MM.1S (cell line): ENCODE data around the gene TAC3.

Experiments used
- DNase-seq: peaks from one replicate; pipeline ENCODE4 v3.0.0-alpha.2; 2015
- H2AFZ ChIP-seq: fragments of 300-600 bp; sonication (generic); 2 replicates; pipeline ENCODE4 v1.6.0; 2016; ENCODE audit warnings: antibody characterized with exemption, low read length
- H3F3A ChIP-seq: fragments of 300-600 bp; sonication (generic); 2 replicates; pipeline ENCODE4 v1.6.1; 2016; ENCODE audit warnings: mild to moderate bottlenecking, antibody characterized with exemption, low read length, moderate library complexity, mixed read lengths; ENCODE audit not compliant: insufficient read depth
- H3K27ac ChIP-seq: fragments of 300-600 bp; sonication (generic); 2 replicates; pipeline ENCODE4 v1.5.1; 2016; ENCODE audit warnings: mild to moderate bottlenecking, low read length
- H3K27me3 ChIP-seq: fragments of 300-600 bp; sonication (generic); replicated peaks from 2 replicates; pipeline ENCODE4 v1.6.0; 2016; ENCODE audit warnings: low read length; ENCODE audit not compliant: insufficient read depth
- H3K36me3 ChIP-seq: fragments of 300-600 bp; sonication (generic); replicated peaks from 2 replicates; pipeline ENCODE4 v1.6.1; 2016; ENCODE audit warnings: mild to moderate bottlenecking, low read length, mixed read lengths; ENCODE audit not compliant: insufficient read depth
- H3K4me1 ChIP-seq: fragments of 300-600 bp; sonication (generic); 2 replicates; pipeline ENCODE4 v1.6.1; 2016; ENCODE audit warnings: low read length, mixed read lengths
- H3K4me2 ChIP-seq: fragments of 300-600 bp; sonication (generic); 2 replicates; pipeline ENCODE4 v1.6.0; 2016; ENCODE audit warnings: low read depth, low read length
- H3K4me3 ChIP-seq: fragments of 300-600 bp; sonication (generic); 2 replicates; pipeline ENCODE4 v1.5.1; 2016; ENCODE audit warnings: low read length, mixed read lengths
- H3K79me2 ChIP-seq: fragments of 300-600 bp; sonication (generic); 2 replicates; pipeline ENCODE4 v1.6.1; 2016; ENCODE audit warnings: mixed run types, low read length, mixed read lengths
- H3K9ac ChIP-seq: fragments of 300-600 bp; sonication (generic); 2 replicates; pipeline ENCODE4 v1.6.1; 2016; ENCODE audit warnings: low read length, mixed read lengths
- H3K9me2 ChIP-seq: fragments of 300-600 bp; sonication (generic); replicated peaks from 2 replicates; pipeline ENCODE4 v1.6.1; 2016; ENCODE audit warnings: mild to moderate bottlenecking, low read length, mixed read lengths; ENCODE audit not compliant: insufficient read depth
- H3K9me3 ChIP-seq: fragments of 300-600 bp; sonication (generic); replicated peaks from 2 replicates; pipeline ENCODE4 v1.6.1; 2016; ENCODE audit warnings: mild to moderate bottlenecking, low read length, mixed read lengths; ENCODE audit not compliant: insufficient read depth
- H4K20me1 ChIP-seq: fragments of 300-600 bp; sonication (generic); 2 replicates; pipeline ENCODE4 v1.6.1; 2016; ENCODE audit warnings: mild to moderate bottlenecking, low read length, moderate library complexity, mixed read lengths; ENCODE audit not compliant: insufficient read depth
- EZH2 ChIP-seq: fragments of 300-600 bp; sonication (generic); optimal IDR thresholded peaks from 2 replicates; pipeline ENCODE3; 2017; ENCODE audit warnings: low read depth, mild to moderate bottlenecking, antibody characterized with exemption, low read length, mixed read lengths
- EZH2phosphoT487 ChIP-seq: fragments of 300-600 bp; sonication (generic); IDR thresholded peaks from 2 replicates; pipeline ENCODE4 v1.6.1; 2018; ENCODE audit warnings: antibody characterized with exemption, low read length
- TF ChIP-seq, protein P1 (sequence below): fragments of 300-600 bp; sonication (generic); IDR thresholded peaks from 2 replicates; pipeline ENCODE4 v1.5.1; 2016; ENCODE audit warnings: antibody characterized with exemption, low read length, mixed read lengths

TAC3 gene

DNA sequence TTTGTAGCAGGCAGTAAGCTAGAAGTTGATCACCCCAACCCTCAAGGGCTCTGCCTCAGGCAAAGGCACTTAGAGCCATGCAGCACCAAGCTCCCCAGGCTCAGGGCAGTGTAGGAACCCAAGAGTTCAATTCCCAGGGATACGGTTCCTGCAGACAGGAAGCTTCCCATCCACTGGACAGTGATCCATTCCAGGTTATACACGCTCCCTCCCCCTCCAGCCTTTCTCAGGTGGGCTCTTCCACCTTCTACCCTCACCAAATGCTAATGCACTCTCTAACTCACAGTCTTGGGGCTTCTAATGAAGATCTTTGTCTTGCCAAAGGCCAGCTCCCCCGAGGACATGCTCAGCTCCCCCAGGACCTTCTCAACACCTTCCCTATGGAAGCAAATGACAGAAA, 20.9 kb upstream of the TAC3 start:
- Histone ChIP-seq H3F3A (no peaks in the 10 kb centered on the region), H3K79me2 (no peaks in the 10 kb centered on the region), H3K4me3 (no peak overlapping the region), H4K20me1 (no peaks in the 10 kb centered on the region), H3K4me1 (no peaks in the 10 kb centered on the region), H2AFZ (no peak overlapping the region), H3K9me3 (no peaks in the 10 kb centered on the region), H3K27ac (no peak overlapping the region), H3K4me2 (no peak overlapping the region), H3K36me3 (no peaks in the 10 kb centered on the region), H3K9me2 (no peaks in the 10 kb centered on the region), H3K27me3 (no peaks in the 10 kb centered on the region), H3K9ac (no peak overlapping the region)
- DNase-seq = no peak
- no peak for TF ChIP-seq EZH2
- TF ChIP-seq, protein P1, sequence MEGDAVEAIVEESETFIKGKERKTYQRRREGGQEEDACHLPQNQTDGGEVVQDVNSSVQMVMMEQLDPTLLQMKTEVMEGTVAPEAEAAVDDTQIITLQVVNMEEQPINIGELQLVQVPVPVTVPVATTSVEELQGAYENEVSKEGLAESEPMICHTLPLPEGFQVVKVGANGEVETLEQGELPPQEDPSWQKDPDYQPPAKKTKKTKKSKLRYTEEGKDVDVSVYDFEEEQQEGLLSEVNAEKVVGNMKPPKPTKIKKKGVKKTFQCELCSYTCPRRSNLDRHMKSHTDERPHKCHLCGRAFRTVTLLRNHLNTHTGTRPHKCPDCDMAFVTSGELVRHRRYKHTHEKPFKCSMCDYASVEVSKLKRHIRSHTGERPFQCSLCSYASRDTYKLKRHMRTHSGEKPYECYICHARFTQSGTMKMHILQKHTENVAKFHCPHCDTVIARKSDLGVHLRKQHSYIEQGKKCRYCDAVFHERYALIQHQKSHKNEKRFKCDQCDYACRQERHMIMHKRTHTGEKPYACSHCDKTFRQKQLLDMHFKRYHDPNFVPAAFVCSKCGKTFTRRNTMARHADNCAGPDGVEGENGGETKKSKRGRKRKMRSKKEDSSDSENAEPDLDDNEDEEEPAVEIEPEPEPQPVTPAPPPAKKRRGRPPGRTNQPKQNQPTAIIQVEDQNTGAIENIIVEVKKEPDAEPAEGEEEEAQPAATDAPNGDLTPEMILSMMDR = no peak
- TF ChIP-seq EZH2phosphoT487 = no peak

DNA sequence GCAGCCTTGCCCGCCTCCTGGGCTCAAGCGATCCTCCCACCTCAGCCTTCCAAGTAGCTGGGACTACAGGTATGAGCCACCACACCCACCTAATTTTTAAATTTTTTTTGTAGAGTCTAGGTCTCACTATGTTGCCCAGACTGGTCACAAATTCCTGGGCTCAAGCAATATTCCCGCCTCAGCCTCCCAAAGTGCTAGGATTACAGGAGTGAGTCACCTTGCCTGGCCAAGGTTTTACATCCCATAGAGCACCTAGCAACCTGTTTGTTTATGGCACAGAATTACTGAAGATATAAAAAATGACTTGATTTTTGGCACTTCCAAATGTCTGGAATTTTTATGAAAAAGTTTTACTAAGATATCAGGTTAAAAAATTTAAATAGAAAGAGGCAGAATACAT, 17.1 kb upstream of the TAC3 start:
- Histone ChIP-seq H3K36me3 (no peaks in the 10 kb centered on the region), H3K4me1 (no peaks in the 10 kb centered on the region), H4K20me1 (no peaks in the 10 kb centered on the region), H3F3A (no peaks in the 10 kb centered on the region), H3K79me2 (no peaks in the 10 kb centered on the region), H3K9me2 (no peaks in the 10 kb centered on the region), H3K27me3 (no peaks in the 10 kb centered on the region), H3K27ac (no peak overlapping the region), H3K4me2 (no peak overlapping the region), H3K9me3 (no peaks in the 10 kb centered on the region), H3K4me3 (no peak overlapping the region), H3K9ac (no peak overlapping the region), H2AFZ (no peak overlapping the region)
- no peak for DNase-seq
- TF ChIP-seq EZH2 = no peak
- TF ChIP-seq EZH2phosphoT487 = no peak
- TF ChIP-seq, protein P1 = no peak

DNA sequence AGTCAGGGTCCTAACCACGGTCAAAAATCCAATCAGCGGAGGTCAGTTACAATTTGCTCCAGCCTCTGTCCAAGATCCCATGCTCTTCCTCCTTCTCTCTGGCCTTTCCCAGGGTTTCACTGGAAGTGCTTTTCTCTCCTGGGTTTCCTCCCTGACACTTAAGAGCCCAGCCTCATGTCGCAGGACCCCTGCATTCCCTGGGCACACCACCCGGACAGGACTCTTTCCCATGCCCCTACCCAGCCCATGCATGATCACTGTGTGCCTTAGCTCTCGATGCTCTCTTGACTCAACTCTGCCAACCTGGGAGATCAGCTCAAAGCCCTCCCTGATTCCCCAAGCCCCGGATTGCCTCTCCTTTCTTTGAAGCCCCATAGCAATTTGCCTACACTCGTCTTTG, 15.5 kb upstream of the TAC3 start:
- H3K9ac ChIP-seq = no peak overlapping the region

More for the DNA sequence above, 15.5 kb upstream of the TAC3 start:
- DNase-seq = no peak
- no peaks in the 10 kb centered on the region for H3K36me3 ChIP-seq
- no peaks in the 10 kb centered on the region for H3K4me1 ChIP-seq
- no peaks in the 10 kb centered on the region for H3K27me3 ChIP-seq
- H3K4me3 ChIP-seq = no peak overlapping the region
- no peak overlapping the region for H3K27ac ChIP-seq
- H3K9me2 ChIP-seq = no peaks in the 10 kb centered on the region
- H3K79me2 ChIP-seq = no peaks in the 10 kb centered on the region
- no peaks in the 10 kb centered on the region for H3K9me3 ChIP-seq
- no peaks in the 10 kb centered on the region for H4K20me1 ChIP-seq
- no peak overlapping the region for H3K4me2 ChIP-seq
- H2AFZ ChIP-seq = no peak overlapping the region; the same call in 1 of the 2 replicates
- no peaks in the 10 kb centered on the region for H3F3A ChIP-seq
- TF ChIP-seq EZH2phosphoT487 = no peak
- TF ChIP-seq, protein P1 = no peak
- TF ChIP-seq EZH2 = no peak
